GM12878 (cell line): Measurements from ENCODE around the gene RHBG. TPM values are rescaled to one million over a fixed set of nuclear protein-coding genes. Genes with fewer than 3 reads are reported as not detected.
A peak's percentile ranks its signal among the peaks of the same experiment; 100 is the strongest.

Experiments used
- ATAC-seq: fragments of 200-7000 bp; cut with Tn5 transposase; 3 replicates; pipeline ENCODE4 v1.9.1; 2020; ENCODE audit warnings: mild to moderate bottlenecking, moderate library complexity
- Bru-seq: library from RNA; stranded (reverse); fragments of 400-500 nt; gene quantifications from one replicate; lab custom pipeline; 2021; lab: Mats Ljungman, UMichigan
- BruChase-seq, 2 experiments: library from RNA; stranded (reverse); fragments of 400-500 nt; gene quantifications; one replicate each; lab custom pipeline; 2021; lab: Mats Ljungman, UMichigan
- BruUV-seq: library from RNA; stranded (reverse); fragments of 400-500 nt; replicated peaks from 2 replicates; lab custom pipeline; 2021; lab: Mats Ljungman, UMichigan
- CTCF ChIA-PET: fragments of 300-600 bp; sonication (Branson Sonifier 250); formaldehyde crosslinking; extraction: SDS; loops from one replicate; lab custom pipeline; 2021; ENCODE audit warnings: inconsistent platforms; lab: Yijun Ruan, JAX
- POLR2A ChIA-PET: fragments of 350-600 bp; formaldehyde crosslinking; extraction: SDS; loops from one replicate; lab custom pipeline; 2021; ENCODE audit warnings: inconsistent platforms; lab: Charles Lee
- RAD21 ChIA-PET: fragments of 300-600 bp; sonication (Branson Sonifier 250); formaldehyde crosslinking; loops from one replicate; lab custom pipeline; 2023; ENCODE audit warnings: antibody characterized with exemption; ENCODE audit not compliant: unreplicated experiment; lab: Charles Lee
- SMC1A ChIA-PET: fragments of 300-600 bp; sonication (Branson Sonifier 250); formaldehyde crosslinking; loops from one replicate; lab custom pipeline; 2023; ENCODE audit not compliant: unreplicated experiment, uncharacterized antibody; lab: Charles Lee
- DNase-seq: peaks from one replicate; pipeline ENCODE4 v3.0.0-alpha.2; 2011; ENCODE audit warnings: low read depth, low spot score
- FAIRE-seq: peaks from 3 replicates; lab custom pipeline; 2011; peaks lifted over from hg19 to GRCh38; lab: Jason Lieb, UNC
- H2AFZ ChIP-seq: 2 replicates; pipeline ENCODE4 v1.6.0; 2011; ENCODE audit warnings: low read depth, low read length, control low read depth; ENCODE audit not compliant: control insufficient read depth
- H3K27ac ChIP-seq: 2 replicates; pipeline ENCODE4 v1.5.1; 2011; ENCODE audit warnings: control low read depth; ENCODE audit not compliant: control insufficient read depth, insufficient read depth
- H3K27me3 ChIP-seq, 2 experiments: replicated peaks in 1 of 2; 2 replicates each; pipeline versions ENCODE4 v1.6.0 to v1.6.1; 2011; ENCODE audit warnings: low read length in 1 of 2; ENCODE audit not compliant: control insufficient read depth in 2 of 2, insufficient read depth in 2 of 2
- H3K36me3 ChIP-seq, 2 experiments: 2 replicates each; pipeline ENCODE4 v1.5.1; 2011; ENCODE audit warnings: low read length in 1 of 2; ENCODE audit not compliant: control insufficient read depth in 2 of 2, insufficient read depth in 2 of 2
- H3K4me1 ChIP-seq: 2 replicates; pipeline ENCODE4 v1.6.1; 2011; ENCODE audit warnings: mild to moderate bottlenecking, low read length, moderate library complexity, mixed read lengths; ENCODE audit not compliant: control insufficient read depth, insufficient read depth
- H3K4me2 ChIP-seq: 2 replicates; pipeline ENCODE4 v1.6.0; 2011; ENCODE audit warnings: control low read depth; ENCODE audit not compliant: control insufficient read depth, insufficient read depth
- H3K4me3 ChIP-seq: fragments of 200-600 bp; sonication (generic); 2 replicates; pipeline ENCODE4 v1.5.1; 2016
- H3K79me2 ChIP-seq: 2 replicates; pipeline ENCODE4 v1.6.0; 2011; ENCODE audit warnings: low read length; ENCODE audit not compliant: control insufficient read depth, insufficient read depth
- H3K9ac ChIP-seq: 2 replicates; pipeline ENCODE4 v1.8.0; 2011; ENCODE audit warnings: low read length, control low read depth, mixed read lengths; ENCODE audit not compliant: control insufficient read depth, insufficient read depth
- H3K9me3 ChIP-seq: replicated peaks from 3 replicates; pipeline ENCODE4 v1.5.1; 2011; ENCODE audit warnings: mild to moderate bottlenecking, low read length; ENCODE audit not compliant: control insufficient read depth, insufficient read depth
- H4K20me1 ChIP-seq: 2 replicates; pipeline ENCODE4 v1.6.0; 2011; ENCODE audit not compliant: control insufficient read depth, insufficient read depth
- ATF7 ChIP-seq: fragments of 450-650 bp; IDR thresholded peaks from 2 replicates; pipeline ENCODE4 v1.6.1; 2016; ENCODE audit warnings: low read depth, mild to moderate bottlenecking
- BCL11A ChIP-seq: IDR thresholded peaks from 2 replicates; pipeline ENCODE4 v1.6.1; 2011; ENCODE audit warnings: low read depth, low read length
- BHLHE40 ChIP-seq, 2 experiments: fragments of 450-650 bp in 1 of 2; IDR thresholded peaks; 2 replicates each; pipeline ENCODE4 v1.6.1; 2011 to 2017; ENCODE audit warnings: low read depth in 2 of 2, borderline replicate concordance in 1 of 2, improper control_type of control experiment in 1 of 2, low read length in 1 of 2, mild to moderate bottlenecking in 1 of 2
- ESRRA ChIP-seq: IDR thresholded peaks from 2 replicates; pipeline ENCODE4 v1.6.1; 2012; ENCODE audit warnings: mild to moderate bottlenecking, low read length, improper control_type of control experiment
- KAT2A ChIP-seq: conservative IDR thresholded peaks from 2 replicates; pipeline ENCODE4 v1.6.1; 2011; ENCODE audit warnings: low read depth, low read length; ENCODE audit not compliant: control insufficient read depth
- KDM1A ChIP-seq: fragments of 200-600 bp; sonication (generic); IDR thresholded peaks from 2 replicates; pipeline ENCODE4 v1.6.1; 2016; ENCODE audit warnings: borderline replicate concordance
- LARP7 ChIP-seq: fragments of 450-650 bp; IDR thresholded peaks from 2 replicates; pipeline ENCODE4 v1.6.1; 2017; ENCODE audit warnings: mild to moderate bottlenecking
- MTA2 ChIP-seq: fragments of 450-650 bp; IDR thresholded peaks from 2 replicates; pipeline ENCODE4 v1.6.1; 2016; ENCODE audit warnings: low read depth, mild to moderate bottlenecking, moderate library complexity
- NKRF ChIP-seq: fragments of 450-650 bp; conservative IDR thresholded peaks from 2 replicates; pipeline ENCODE4 v1.6.1; 2017; ENCODE audit warnings: mild to moderate bottlenecking, moderate library complexity
- RCOR1 ChIP-seq: conservative IDR thresholded peaks from 2 replicates; pipeline ENCODE4 v1.6.1; 2012; ENCODE audit warnings: low read depth, low read length, improper control_type of control experiment
- SMAD1 ChIP-seq: fragments of 450-650 bp; IDR thresholded peaks from 2 replicates; pipeline ENCODE4 v1.6.1; 2018; ENCODE audit warnings: mild to moderate bottlenecking, low read depth; ENCODE audit not compliant: partially characterized antibody
- SP1 ChIP-seq: IDR thresholded peaks from one replicate; pipeline ENCODE4 v1.6.1; 2011; ENCODE audit warnings: low read depth, low read length
- TCF12 ChIP-seq: IDR thresholded peaks from 2 replicates; pipeline ENCODE4 v1.6.1; 2011; ENCODE audit warnings: low read depth, mild to moderate bottlenecking, low read length
- ZBED1 ChIP-seq: IDR thresholded peaks from 2 replicates; pipeline ENCODE4 v1.6.1; 2016; ENCODE audit warnings: borderline replicate concordance
- ZNF274 ChIP-seq: IDR thresholded peaks from one replicate; pipeline ENCODE4 v1.8.0; 2011; ENCODE audit not compliant: insufficient read length, insufficient read depth
- WGBS: methylation state at CpG from one replicate; pipeline ENCODE4 v1.1.6; 2016; ENCODE audit warnings: low lambda C conversion rate; ENCODE audit not compliant: insufficient replicate concordance, insufficient coverage; ENCODE audit errors: missing lambda C conversion rate; 5-methylcytosine and 5-hydroxymethylcytosine counted together
- in situ Hi-C: fragments of 300-500 bp; cut with MboI; formaldehyde crosslinking; loops from 9 replicates; pipeline ENCODE4 v1.14.3; 2018; ENCODE audit warnings: mixed read lengths
- intact Hi-C: fragments of 100-400 bp; cut with micrococcal nuclease; formaldehyde crosslinking; loops from one replicate; pipeline ENCODE4 v1.14.2; 2022; ENCODE audit not compliant: unreplicated experiment
- long read RNA-seq, 2 experiments: library from polyadenylated mRNA; unstranded; transcript quantifications; one replicate each; pipeline ENCODE4 v2.0.0, GENCODE V29; 2019 to 2020
- polyA minus RNA-seq, 3 experiments: library from RNA; depleted of rRNA, polyadenylated mRNA; stranded (reverse); fragments of >200 nt; gene quantifications; 2 replicates each; pipeline ENCODE4 v1.2.3, GENCODE V29; 2011
- polyA plus RNA-seq, 11 experiments: library from polyadenylated mRNA; depleted of rRNA in 4 of 11; unstranded in 6 of 11; stranded (reverse) in 5 of 11; fragments of >200 nt; fragmentation: Nextera tagmentation in 4 of 11; fragmentation: Illumina TruSeq in 1 of 11; extraction: Ambion mirVana in 4 of 11; extraction: Trizol in 1 of 11; gene quantifications; 1 replicate in 1 of 11; 2 replicates in 10 of 11; pipeline versions ENCODE4 v1.2.1 to v1.2.3, GENCODE V29; 2011 to 2016; ENCODE audit warnings: inconsistent platforms in 2 of 11, missing spikeins in 2 of 11, low read depth in 1 of 11
- total RNA-seq, 4 experiments: library from RNA; depleted of rRNA in 3 of 4; stranded (reverse); fragments of >200 nt in 3 of 4; fragmentation: Illumina TruSeq in 1 of 4; extraction: Trizol in 1 of 4; gene quantifications; 2 replicates each; pipeline versions ENCODE4 v1.2.1 to v1.2.3, GENCODE V29; 2013 to 2021
- TF ChIP-seq, protein P1 (sequence below): IDR thresholded peaks from 2 replicates; pipeline ENCODE4 v1.6.1; 2011; ENCODE audit warnings: borderline replicate concordance, low read depth, mild to moderate bottlenecking, moderate library complexity, mixed read lengths, low read length; ENCODE audit not compliant: insufficient read depth; ENCODE audit errors: extremely low read length

RHBG gene, protein sequence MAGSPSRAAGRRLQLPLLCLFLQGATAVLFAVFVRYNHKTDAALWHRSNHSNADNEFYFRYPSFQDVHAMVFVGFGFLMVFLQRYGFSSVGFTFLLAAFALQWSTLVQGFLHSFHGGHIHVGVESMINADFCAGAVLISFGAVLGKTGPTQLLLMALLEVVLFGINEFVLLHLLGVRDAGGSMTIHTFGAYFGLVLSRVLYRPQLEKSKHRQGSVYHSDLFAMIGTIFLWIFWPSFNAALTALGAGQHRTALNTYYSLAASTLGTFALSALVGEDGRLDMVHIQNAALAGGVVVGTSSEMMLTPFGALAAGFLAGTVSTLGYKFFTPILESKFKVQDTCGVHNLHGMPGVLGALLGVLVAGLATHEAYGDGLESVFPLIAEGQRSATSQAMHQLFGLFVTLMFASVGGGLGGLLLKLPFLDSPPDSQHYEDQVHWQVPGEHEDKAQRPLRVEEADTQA
- not detected in 2 replicates for total RNA-seq (2013; cell fraction: nucleolus; rRNA removed)
- total RNA-seq (2014; rRNA removed) (not detected in 2 replicates), total RNA-seq (2014; rRNA removed; fragmentation: Illumina TruSeq; extraction: Trizol) (not detected in 2 replicates), total RNA-seq (2021) (0.11 TPM in 1 of 2 replicates, not detected in the other), polyA plus RNA-seq (2011; rRNA removed) (not detected in 2 replicates), polyA plus RNA-seq (2014; fragmentation: Illumina TruSeq; extraction: Trizol) (not detected in 2 replicates), polyA plus RNA-seq (2014; fragmentation: Nextera tagmentation; extraction: Ambion mirVana) (not detected), polyA plus RNA-seq (2014; rRNA removed) (0.04 TPM in 1 of 2 replicates, not detected in the other), polyA plus RNA-seq (2016; fragmentation: Nextera tagmentation; extraction: Ambion mirVana) (not detected), polyA minus RNA-seq (2011; rRNA and poly(A)+ RNA removed) (not detected in 2 replicates), Bru-seq, nascent RNA (percentile 16 among the genes with signal in this experiment), BruChase-seq, experiment 1, labeled RNA remaining after a 6-hour chase (percentile 6 among the genes with signal in this experiment), BruChase-seq, experiment 2, labeled RNA remaining after a 2-hour chase (percentile 5 among the genes with signal in this experiment)
- not detected for polyA plus RNA-seq (2011; ENCODE audit: low read depth)
- not detected in 2 replicates for polyA plus RNA-seq (2011; cell fraction: cytosol; rRNA removed)
- not detected in 2 replicates for polyA plus RNA-seq (2011; cell fraction: nucleus; rRNA removed)
- polyA plus RNA-seq (2012) = 0.11 and 0.19 TPM in 2 replicates
- not detected in 2 replicates for polyA minus RNA-seq (2011; cell fraction: cytosol; rRNA and poly(A)+ RNA removed)
- not detected in 2 replicates for polyA minus RNA-seq (2011; cell fraction: nucleus; rRNA and poly(A)+ RNA removed)
- long read RNA-seq, experiment 1 = 0 reads
- long read RNA-seq, experiment 2 = 0 reads

GRCh38 chr1:156368889-156369684 lies at the start of gene RHBG:
Gene RHBG (plus strand): TSS chr1:156369211. CDS start chr1:156369250, 39 bp downstream.
- in situ Hi-C loops (no loop called here), intact Hi-C loops (no loop called here)
- H3K79me2 ChIP-seq = no peaks in the 10 kb centered on the region
- no peaks in the 10 kb centered on the region for H4K20me1 ChIP-seq
- BruUV-seq = no TSS peak
- H3K4me1 ChIP-seq = no peaks in the 10 kb centered on the region
- no peak for DNase-seq
- ChIA-PET RAD21 (no interaction called here), POLR2A (no interaction called here), SMC1A (no interaction called here), CTCF (interaction anchor here (0.7 to 1.2 kb wide), 4 partner anchors 11 to 379 kb away, joined by 3 to 4 read pairs (median 3); no protein-coding TSS in a partner anchor)
- FAIRE-seq = no peak
- H3K9me3 ChIP-seq = no peaks in the 10 kb centered on the region
- ATAC-seq = peak; percentile 49
- H3K4me2 ChIP-seq = 0 out of 2 replicates have a peak within 1 kb of the TSS, but pooled peaks have one; percentile 3
- no peak within 1 kb of the TSS for H3K4me3 ChIP-seq
- peaks cover 3 to 11% of the 10 kb centered on the region in 2 experiments; a peak in 3 of 4 replicates for H3K27me3 ChIP-seq
- H2AFZ ChIP-seq = no peak within 1 kb of the TSS
- WGBS = 16% methylated on average over 47 of the region's 48 CpGs
- no peak within 1 kb of the TSS for H3K9ac ChIP-seq
- no peaks in the 10 kb centered on the region for H3K36me3 ChIP-seq
- no peak within 1 kb of the TSS for H3K27ac ChIP-seq
- no peak for TF ChIP-seq ZNF274
- no peak for TF ChIP-seq MTA2
- TF ChIP-seq BHLHE40 (IDR thresholded peaks at IDR 0.05; ENCODE audit: borderline replicate concordance in 1 of 2, low read depth in 2 of 2, low read length in 1 of 2) = no peak
- TF ChIP-seq ATF7 = no peak
- no peak for TF ChIP-seq SP1
- no peak for TF ChIP-seq LARP7
- no peak for TF ChIP-seq SMAD1
- no peak for TF ChIP-seq TCF12
- TF ChIP-seq, protein P1, sequence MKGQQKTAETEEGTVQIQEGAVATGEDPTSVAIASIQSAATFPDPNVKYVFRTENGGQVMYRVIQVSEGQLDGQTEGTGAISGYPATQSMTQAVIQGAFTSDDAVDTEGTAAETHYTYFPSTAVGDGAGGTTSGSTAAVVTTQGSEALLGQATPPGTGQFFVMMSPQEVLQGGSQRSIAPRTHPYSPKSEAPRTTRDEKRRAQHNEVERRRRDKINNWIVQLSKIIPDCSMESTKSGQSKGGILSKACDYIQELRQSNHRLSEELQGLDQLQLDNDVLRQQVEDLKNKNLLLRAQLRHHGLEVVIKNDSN = no peak
- no peak for TF ChIP-seq KDM1A
- TF ChIP-seq NKRF = no peak
- TF ChIP-seq RCOR1 = no peak
- TF ChIP-seq ZBED1 = no peak
- TF ChIP-seq ESRRA = no peak
- TF ChIP-seq BCL11A = no peak
- TF ChIP-seq KAT2A = no peak
